Sigmoid colon (tissue), 7 donors: Measurements from ENCODE around the gene KCTD19. TPM values are rescaled to one million over a fixed set of nuclear protein-coding genes. Genes with fewer than 3 reads are reported as not detected.

Experiments
- DNase-seq: peaks from one replicate; pipeline ENCODE4 v3.0.0-alpha.2; 2019
- H3K27ac ChIP-seq, 4 donors: fragments of 200-600 bp; sonication (generic); one replicate each; pipeline ENCODE4 v1.5.1; 2016 to 2019; ENCODE audit warnings: mild to moderate bottlenecking in 1 of 4
- H3K27me3 ChIP-seq, 3 donors: fragments of 200-600 bp; sonication (generic); one replicate each; pipeline ENCODE4 v1.5.1; 2019; ENCODE audit warnings: mild to moderate bottlenecking in 1 of 3
- H3K36me3 ChIP-seq, 4 donors: fragments of 200-600 bp; sonication (generic); one replicate each; pipeline ENCODE4 v1.5.1; 2016 to 2019
- H3K4me1 ChIP-seq, 4 donors: fragments of 200-600 bp; sonication (generic); one replicate each; pipeline ENCODE4 v1.5.1; 2017 to 2019
- H3K4me3 ChIP-seq, 4 donors: fragments of 200-600 bp; sonication (generic); one replicate each; pipeline ENCODE4 v1.5.1; 2017 to 2019; ENCODE audit warnings: mild to moderate bottlenecking in 2 of 4, moderate library complexity in 1 of 4
- H3K9me3 ChIP-seq, 4 donors: fragments of 200-600 bp in 3 of 4; sonication (generic) in 3 of 4; one replicate each; pipeline versions ENCODE4 v1.5.1 to v1.6.1; 2013 to 2019
- EP300 ChIP-seq, 4 donors: sonication (generic); formaldehyde crosslinking; IDR thresholded peaks; one replicate each; pipeline ENCODE4 v1.6.1; 2017; ENCODE audit warnings: antibody characterized with exemption in 4 of 4
- POLR2A ChIP-seq, 2 donors: fragments of 450-650 bp; IDR thresholded peaks; one replicate each; pipeline ENCODE4 v1.6.1; 2016; ENCODE audit warnings: antibody characterized with exemption in 2 of 2, mild to moderate bottlenecking in 2 of 2, moderate library complexity in 2 of 2
- POLR2AphosphoS5 ChIP-seq, 4 donors: sonication (generic); formaldehyde crosslinking; IDR thresholded peaks; one replicate each; pipeline ENCODE4 v1.6.1; 2017; ENCODE audit warnings: antibody characterized with exemption in 4 of 4
- WGBS, 2 donors: extraction: QIAGEN DNeasy Blood & Tissue Kit; methylation state at CpG; one replicate each; pipeline ENCODE4 v1.1.7; 2013; 5-methylcytosine and 5-hydroxymethylcytosine counted together
- intact Hi-C: fragments of 100-400 bp; cut with DNase I; formaldehyde crosslinking; loops from one replicate; pipeline ENCODE4 v1.15.1; 2023
- polyA plus RNA-seq, 3 donors: library from polyadenylated mRNA; stranded (reverse); fragments of 200-250 nt; gene quantifications; one replicate each; pipeline ENCODE4 v1.2.3, GENCODE V29; 2013
- total RNA-seq, 4 donors: library from RNA; depleted of rRNA; stranded (reverse); fragments of >200 nt; gene quantifications; one replicate each; pipeline ENCODE4 v1.1.0, GENCODE V29; 2016
- TF ChIP-seq, protein P1 (sequence below), 4 experiments: fragments of 450-650 bp in 3 of 4; fragments of 200-600 bp in 1 of 4; IDR thresholded peaks; one replicate each; pipeline ENCODE4 v1.5.1; 2016 to 2019; ENCODE audit warnings: antibody characterized with exemption in 4 of 4, mild to moderate bottlenecking in 3 of 4, moderate library complexity in 2 of 4
- donor health status: healthy with polysubstance abuse.
- donor health status: Bipolar disorder and iron deficiency.
- donor health status: healthy.

Gene KCTD19
- total and polyA plus RNA-seq, 7 donors = under 0.01 to 0.04 TPM; not detected in 5

- Histone ChIP-seq H3K27me3 (no peaks in the 10 kb centered on the region), H3K4me1 (no peaks in the 10 kb centered on the region), H3K9me3 (no peaks in the 10 kb centered on the region), H3K36me3 (no peaks in the 10 kb centered on the region), H3K27ac (no peak overlapping the region), H3K4me3 (no peak overlapping the region)
- TF ChIP-seq, protein P1, sequence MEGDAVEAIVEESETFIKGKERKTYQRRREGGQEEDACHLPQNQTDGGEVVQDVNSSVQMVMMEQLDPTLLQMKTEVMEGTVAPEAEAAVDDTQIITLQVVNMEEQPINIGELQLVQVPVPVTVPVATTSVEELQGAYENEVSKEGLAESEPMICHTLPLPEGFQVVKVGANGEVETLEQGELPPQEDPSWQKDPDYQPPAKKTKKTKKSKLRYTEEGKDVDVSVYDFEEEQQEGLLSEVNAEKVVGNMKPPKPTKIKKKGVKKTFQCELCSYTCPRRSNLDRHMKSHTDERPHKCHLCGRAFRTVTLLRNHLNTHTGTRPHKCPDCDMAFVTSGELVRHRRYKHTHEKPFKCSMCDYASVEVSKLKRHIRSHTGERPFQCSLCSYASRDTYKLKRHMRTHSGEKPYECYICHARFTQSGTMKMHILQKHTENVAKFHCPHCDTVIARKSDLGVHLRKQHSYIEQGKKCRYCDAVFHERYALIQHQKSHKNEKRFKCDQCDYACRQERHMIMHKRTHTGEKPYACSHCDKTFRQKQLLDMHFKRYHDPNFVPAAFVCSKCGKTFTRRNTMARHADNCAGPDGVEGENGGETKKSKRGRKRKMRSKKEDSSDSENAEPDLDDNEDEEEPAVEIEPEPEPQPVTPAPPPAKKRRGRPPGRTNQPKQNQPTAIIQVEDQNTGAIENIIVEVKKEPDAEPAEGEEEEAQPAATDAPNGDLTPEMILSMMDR (IDR thresholded peaks at IDR 0.05) = no peak
- TF ChIP-seq POLR2A (IDR thresholded peaks at IDR 0.05) = no peak
- intact Hi-C loops = no loop called here
- no peak for DNase-seq
These were observed 22.6 kb upstream of the KCTD19 start for GRCh38 chr16:67349172-67349571.

DNA sequence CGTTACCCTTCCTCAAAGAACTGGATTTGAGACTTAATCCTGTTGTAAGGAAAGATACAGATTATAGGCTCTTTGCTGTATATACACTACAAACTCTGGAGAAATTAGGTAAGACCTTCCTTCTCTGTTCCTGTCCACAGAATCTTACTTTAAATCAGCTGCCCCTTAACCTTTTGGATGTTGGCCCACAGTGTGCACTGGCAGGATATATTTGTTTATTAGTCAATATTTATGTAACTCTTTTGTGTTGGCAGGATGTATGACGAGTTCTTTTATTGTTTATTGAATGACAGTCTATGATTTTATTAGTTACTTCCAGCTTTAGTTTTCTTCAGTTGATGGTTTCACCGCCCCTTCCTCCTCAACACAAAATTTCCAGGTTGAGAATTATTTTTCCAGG, 19.8 kb upstream of the KCTD19 start:
- no peaks in the 10 kb centered on the region for H3K27me3 ChIP-seq
- intact Hi-C loops = no loop called here
- TF ChIP-seq EP300 (IDR thresholded peaks at IDR 0.05) (no peak), POLR2AphosphoS5 (IDR thresholded peaks at IDR 0.05) (no peak), POLR2A (IDR thresholded peaks at IDR 0.05) (no peak)
- TF ChIP-seq, protein P1 (IDR thresholded peaks at IDR 0.05) = no peak
- H3K27ac ChIP-seq = no peak overlapping the region
- WGBS, 2 donors = 41 to 74% methylated on average over 3 of the region's 3 CpGs
- no peaks in the 10 kb centered on the region for H3K4me1 ChIP-seq
- no peaks in the 10 kb centered on the region for H3K9me3 ChIP-seq
- H3K36me3 ChIP-seq = no peaks in the 10 kb centered on the region
- DNase-seq = no peak
- no peak overlapping the region for H3K4me3 ChIP-seq

GRCh38 chr16:67345401-67345800, 18.9 kb upstream of the KCTD19 start:
- Histone ChIP-seq H3K9me3 (no peaks in the 10 kb centered on the region), H3K27ac (no peak overlapping the region), H3K4me3 (no peak overlapping the region), H3K27me3 (no peaks in the 10 kb centered on the region), H3K4me1 (no peaks in the 10 kb centered on the region), H3K36me3 (no peaks in the 10 kb centered on the region)
- WGBS, 2 donors = 13 to 70% methylated on average over 1 of the region's 1 CpG
- TF ChIP-seq POLR2AphosphoS5 (IDR thresholded peaks at IDR 0.05) (no peak), EP300 (IDR thresholded peaks at IDR 0.05) (no peak), POLR2A (IDR thresholded peaks at IDR 0.05) (no peak)
- TF ChIP-seq, protein P1 (IDR thresholded peaks at IDR 0.05) = no peak
- no peak for DNase-seq
- intact Hi-C loops = no loop called here

DNA sequence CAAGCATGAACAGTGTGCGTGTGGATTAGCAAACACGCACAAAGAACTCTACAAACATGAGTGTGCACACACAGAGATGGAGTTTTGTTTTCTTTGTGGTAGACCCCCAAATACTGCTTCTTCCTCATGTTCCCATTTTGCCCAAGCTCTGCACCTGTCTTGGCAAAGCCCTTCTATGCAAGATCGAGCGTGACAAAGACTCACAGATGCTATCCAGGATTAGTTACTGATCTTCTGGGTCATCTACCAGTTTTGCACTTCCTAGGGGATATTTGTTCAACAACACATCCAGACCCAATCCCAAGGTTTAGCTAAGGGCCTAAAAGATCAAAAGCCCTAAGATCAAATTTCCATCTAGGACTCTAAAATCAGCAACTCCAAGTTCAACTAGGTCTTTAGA, 16.1 kb upstream of the KCTD19 start:
- H3K27ac ChIP-seq = no peak overlapping the region
- no peaks in the 10 kb centered on the region for H3K9me3 ChIP-seq
- no peak overlapping the region for H3K4me3 ChIP-seq
- intact Hi-C loops = no loop called here
- H3K36me3 ChIP-seq = no peaks in the 10 kb centered on the region
- TF ChIP-seq, protein P1 (IDR thresholded peaks at IDR 0.05) = no peak
- TF ChIP-seq POLR2A (IDR thresholded peaks at IDR 0.05) (no peak), EP300 (IDR thresholded peaks at IDR 0.05) (no peak), POLR2AphosphoS5 (IDR thresholded peaks at IDR 0.05) (no peak)
- H3K27me3 ChIP-seq = no peaks in the 10 kb centered on the region
- no peak for DNase-seq
- 92 to 94% methylated on average over 4 of the region's 4 CpGs for WGBS, 2 donors
- H3K4me1 ChIP-seq = no peaks in the 10 kb centered on the region

GRCh38 chr16:67341250-67341649, 14.7 kb upstream of the KCTD19 start:
- intact Hi-C loops = no loop called here
- H3K4me1 ChIP-seq = no peaks in the 10 kb centered on the region
- H3K27ac ChIP-seq = no peak overlapping the region
- H3K36me3 ChIP-seq = no peaks in the 10 kb centered on the region
- WGBS, 2 donors = 92 to 95% methylated on average over 3 of the region's 3 CpGs
- H3K9me3 ChIP-seq = no peaks in the 10 kb centered on the region
- DNase-seq = no peak
- H3K4me3 ChIP-seq = no peak overlapping the region
- H3K27me3 ChIP-seq = no peaks in the 10 kb centered on the region
- no peak for TF ChIP-seq POLR2A (IDR thresholded peaks at IDR 0.05)
